Natural killer cell treated with Interleukin-12 subunit alpha and Interleukin-12 subunit beta and Interleukin-15 and Interleukin-18, amount 100 ng/mL, for 72 hours (primary cell): ENCODE measurements around the gene ERC1. TPM values are rescaled to one million over a fixed set of nuclear protein-coding genes. Genes with fewer than 3 reads are reported as not detected.

Experiments used
- ATAC-seq, 2 donors: fragments of 150-1000 bp; cut with Tn5 transposase in 1 of 2; sonication (Bioruptor Pico), chemical (Tn5 transposase) in 1 of 2; 2 replicates each; pipeline ENCODE4 v1.10.0; 2021
- DNase-seq: peaks from one replicate; pipeline ENCODE4 v3.0.0; 2022; ENCODE audit warnings: low spot score
- H3K27ac Mint-ChIP-seq, 2 donors: 1 replicate in 1 of 2; 2 replicates in 1 of 2; pipeline ENCODE4 v1.8.0; 2022; ENCODE audit warnings: mixed read lengths in 2 of 2, mild to moderate bottlenecking in 1 of 2, moderate library complexity in 1 of 2
- H3K27me3 Mint-ChIP-seq, 2 donors: 1 replicate in 1 of 2; 2 replicates in 1 of 2; pipeline ENCODE4 v1.8.0; 2022; ENCODE audit warnings: mixed read lengths in 2 of 2
- H3K36me3 Mint-ChIP-seq: one replicate; pipeline ENCODE4 v1.8.0; 2022; ENCODE audit warnings: mixed read lengths
- H3K4me1 Mint-ChIP-seq, 2 donors: 1 replicate in 1 of 2; 2 replicates in 1 of 2; pipeline ENCODE4 v1.8.0; 2022; ENCODE audit warnings: low read depth in 2 of 2, mixed read lengths in 2 of 2, mild to moderate bottlenecking in 1 of 2
- H3K4me3 Mint-ChIP-seq: one replicate; pipeline ENCODE4 v1.8.0; 2022; ENCODE audit warnings: mixed read lengths
- H3K9me3 Mint-ChIP-seq: 2 replicates; pipeline ENCODE4 v1.8.0; 2022; ENCODE audit warnings: mixed read lengths
- total RNA-seq, 2 donors: library from RNA; stranded (reverse); gene quantifications; one replicate each; pipeline ENCODE4 v1.2.3, GENCODE V29; 2022

The ERC1 gene
- total RNA-seq, 2 donors from 2014 or later, result 32.6 to 77.2 TPM

GRCh38 chr12:1523558-1524050 lies 532.6 kb downstream of the ERC1 start:
- H3K27ac Mint-ChIP-seq, result no peak overlapping the region
- DNase-seq (no peak), ATAC-seq (no peak)
- H3K27me3 Mint-ChIP-seq, result peaks cover 38 to 66% of the 10 kb centered on the region in 2 donors
- H3K36me3 Mint-ChIP-seq, result no peaks in the 10 kb centered on the region
- H3K9me3 Mint-ChIP-seq, result no peaks in the 10 kb centered on the region
- H3K4me3 Mint-ChIP-seq, result no peak overlapping the region
- H3K4me1 Mint-ChIP-seq, result no peaks in the 10 kb centered on the region

GRCh38 chr12:1525858-1526257 lies 534.8 kb downstream of the ERC1 start:
- Mint-ChIP-seq H3K27me3 (peaks cover 35 to 56% of the 10 kb centered on the region in 2 donors), H3K4me3 (no peak overlapping the region), H3K36me3 (no peaks in the 10 kb centered on the region), H3K9me3 (no peaks in the 10 kb centered on the region), H3K4me1 (peaks cover 0 to 3% of the 10 kb centered on the region in 2 donors), H3K27ac (no peak overlapping the region)
- ATAC-seq (no peak), DNase-seq (no peak)

DNA sequence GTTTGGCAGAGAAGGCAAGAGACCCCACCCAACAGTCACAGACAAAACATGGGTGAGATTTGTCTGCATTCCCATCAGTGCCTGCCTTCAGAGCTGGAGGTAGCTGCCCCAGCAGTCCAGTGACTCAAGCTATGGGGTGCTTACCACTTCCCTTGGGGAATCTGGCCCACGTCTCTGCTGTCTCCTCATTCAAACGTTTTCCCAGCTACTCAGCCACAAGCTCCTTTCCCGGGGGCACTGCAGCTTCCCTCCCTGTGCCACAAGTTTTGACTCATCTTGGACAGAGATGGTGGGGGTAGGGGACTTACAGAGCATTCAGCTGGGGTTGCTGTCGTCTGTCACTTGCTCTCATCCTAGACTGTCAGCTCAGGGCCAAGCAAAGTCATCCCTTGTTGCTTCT lies 536.8 kb downstream of the ERC1 start:
- Mint-ChIP-seq H3K27me3 (peaks cover 43 to 65% of the 10 kb centered on the region in 2 donors), H3K4me3 (no peak overlapping the region), H3K27ac (no peak overlapping the region), H3K36me3 (no peaks in the 10 kb centered on the region), H3K4me1 (peaks cover 8 to 10% of the 10 kb centered on the region in 2 donors), H3K9me3 (no peaks in the 10 kb centered on the region)
- DNase-seq (no peak), ATAC-seq (no peak)

DNA sequence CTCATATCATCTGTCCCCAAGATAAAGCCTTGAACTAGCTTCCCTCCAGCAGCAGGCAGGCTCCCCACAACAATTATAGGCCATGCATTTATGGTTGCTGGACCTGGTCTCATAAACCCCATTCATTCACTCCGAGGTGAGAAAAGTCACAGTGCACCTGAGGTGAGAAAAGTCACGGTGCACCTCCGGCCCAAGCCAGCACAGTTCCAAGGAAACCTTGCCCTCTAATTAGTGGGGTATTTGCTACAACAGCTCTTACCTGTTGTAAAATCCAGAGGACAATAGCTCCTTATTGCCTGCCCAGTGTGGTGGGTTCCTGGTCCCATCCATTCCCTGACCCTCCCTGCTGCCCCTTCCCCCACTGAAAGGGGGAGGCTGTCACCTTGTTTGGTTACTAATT lies 537.8 kb downstream of the ERC1 start:
- peaks cover 49 to 71% of the 10 kb centered on the region in 2 donors for H3K27me3 Mint-ChIP-seq
- no peaks in the 10 kb centered on the region for H3K9me3 Mint-ChIP-seq
- no peaks in the 10 kb centered on the region for H3K36me3 Mint-ChIP-seq
- H3K27ac Mint-ChIP-seq, result no peak overlapping the region
- peaks cover 18 to 20% of the 10 kb centered on the region in 2 donors for H3K4me1 Mint-ChIP-seq
- DNase-seq, result no peak
- H3K4me3 Mint-ChIP-seq, result no peak overlapping the region
- no peak for ATAC-seq

- no peak for DNase-seq
- no peak overlapping the region for H3K27ac Mint-ChIP-seq
- peaks cover 47 to 70% of the 10 kb centered on the region in 2 donors for H3K27me3 Mint-ChIP-seq
- no peaks in the 10 kb centered on the region for H3K9me3 Mint-ChIP-seq
- peak overlapping the region; percentile 69 for H3K4me3 Mint-ChIP-seq
- H3K36me3 Mint-ChIP-seq, result no peaks in the 10 kb centered on the region
- H3K4me1 Mint-ChIP-seq, result peaks cover 23 to 25% of the 10 kb centered on the region in 2 donors
- no peak for ATAC-seq
Measured at GRCh38 chr12:1529228-1529861, 538.3 kb downstream of the ERC1 start.

GRCh38 chr12:1529862-1530591 lies 539.0 kb downstream of the ERC1 start:
- Mint-ChIP-seq H3K27me3 (peaks cover 47 to 69% of the 10 kb centered on the region in 2 donors), H3K4me3 (peak overlapping the region; percentile 69), H3K4me1 (peaks cover 23 to 30% of the 10 kb centered on the region in 2 donors), H3K9me3 (no peaks in the 10 kb centered on the region), H3K36me3 (no peaks in the 10 kb centered on the region), H3K27ac (no peak overlapping the region)
- DNase-seq (no peak), ATAC-seq (peak in 1 of 2 donors; percentile 22)

GRCh38 chr12:1530592-1531152 lies 539.6 kb downstream of the ERC1 start:
- H3K27ac Mint-ChIP-seq, result no peak overlapping the region
- no peaks in the 10 kb centered on the region for H3K36me3 Mint-ChIP-seq
- DNase-seq (no peak), ATAC-seq (no peak)
- peaks cover 49 to 67% of the 10 kb centered on the region in 2 donors for H3K27me3 Mint-ChIP-seq
- H3K4me1 Mint-ChIP-seq, result peaks cover 23 to 30% of the 10 kb centered on the region in 2 donors
- no peak overlapping the region for H3K4me3 Mint-ChIP-seq
- H3K9me3 Mint-ChIP-seq, result no peaks in the 10 kb centered on the region

DNA sequence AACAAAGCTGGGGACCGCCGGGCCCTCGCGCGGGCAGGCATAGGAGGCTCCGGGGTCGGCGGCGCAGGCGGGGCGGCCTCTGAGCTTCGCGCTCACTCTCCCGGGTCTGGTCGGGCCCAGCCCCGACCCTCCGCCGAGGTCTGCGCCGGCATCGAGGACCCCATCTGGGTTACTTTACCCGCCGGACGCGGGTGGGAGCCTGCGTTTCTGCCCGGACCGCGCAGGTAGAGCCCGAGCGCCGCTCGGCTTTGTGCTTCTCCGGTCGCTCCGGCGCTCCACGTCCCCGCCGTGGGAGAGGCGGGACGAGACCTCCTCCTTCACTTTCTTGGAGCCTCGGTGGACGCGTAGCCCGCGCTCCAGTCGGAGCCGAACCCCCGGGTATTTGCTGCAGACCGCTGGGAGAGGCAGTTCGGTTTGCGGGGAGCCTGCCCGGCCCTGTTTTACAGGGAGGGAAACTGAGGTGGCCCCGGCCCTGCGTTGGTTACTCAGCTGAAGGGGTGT lies 540.2 kb downstream of the ERC1 start:
- H3K36me3 Mint-ChIP-seq, result no peaks in the 10 kb centered on the region
- DNase-seq, result no peak
- no peak for ATAC-seq
- no peak overlapping the region for H3K27ac Mint-ChIP-seq
- peak overlapping the region; percentile 27 for H3K4me3 Mint-ChIP-seq
- peaks cover 27 to 30% of the 10 kb centered on the region in 2 donors for H3K4me1 Mint-ChIP-seq
- no peaks in the 10 kb centered on the region for H3K9me3 Mint-ChIP-seq
- H3K27me3 Mint-ChIP-seq, result peaks cover 50 to 67% of the 10 kb centered on the region in 2 donors

DNA sequence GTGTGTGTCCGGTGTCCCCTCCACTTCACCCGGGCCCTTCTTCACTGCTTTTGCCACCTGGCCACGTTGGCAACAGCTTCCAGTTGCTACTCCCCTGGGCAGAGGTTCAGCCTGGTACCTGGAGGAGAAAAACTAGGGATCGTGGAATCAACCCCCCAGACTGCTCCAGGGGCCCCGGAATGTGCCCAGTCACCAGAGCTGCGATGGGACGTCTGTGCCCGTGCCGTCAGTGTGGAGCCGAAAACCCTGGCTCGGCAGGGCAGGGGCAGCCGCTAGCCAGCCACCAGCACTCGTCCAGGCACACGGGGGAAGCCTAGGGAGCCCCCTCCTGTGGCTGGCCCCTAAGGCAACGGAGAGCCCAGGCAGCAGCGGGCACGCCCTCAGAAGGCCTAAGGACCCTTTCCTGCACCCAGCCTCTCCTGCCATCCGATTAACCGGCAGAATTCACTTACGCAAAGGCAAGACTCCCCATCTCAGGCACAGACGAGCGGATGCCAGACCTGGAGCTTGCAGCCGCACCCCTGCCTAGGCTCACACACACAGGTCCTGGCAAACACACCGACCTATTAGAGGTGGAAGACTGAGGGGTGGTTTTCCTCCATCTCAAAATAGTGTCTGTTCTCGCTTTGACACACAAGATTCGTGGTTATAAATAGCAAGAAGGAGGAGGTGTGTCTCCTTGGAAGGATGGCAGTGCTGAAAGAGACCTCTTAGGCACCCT lies 540.8 kb downstream of the ERC1 start:
- H3K4me1 Mint-ChIP-seq, result peaks cover 27 to 30% of the 10 kb centered on the region in 2 donors
- peak in 1 of 2 donors; percentile 24 for ATAC-seq

GRCh38 chr12:1532375-1533165 lies 541.5 kb downstream of the ERC1 start:
- no peak for DNase-seq
- H3K9me3 Mint-ChIP-seq, result no peaks in the 10 kb centered on the region
- peak overlapping the region; percentile 88 for H3K4me3 Mint-ChIP-seq
- H3K27me3 Mint-ChIP-seq, result peaks cover 54 to 69% of the 10 kb centered on the region in 2 donors
- H3K27ac Mint-ChIP-seq, result peak overlapping the region; percentile 5 to 59
- peaks cover 27 to 30% of the 10 kb centered on the region in 2 donors for H3K4me1 Mint-ChIP-seq
- ATAC-seq, result no peak
- H3K36me3 Mint-ChIP-seq, result no peaks in the 10 kb centered on the region

More for the DNA sequence above, 540.8 kb downstream of the ERC1 start:
- H3K36me3 Mint-ChIP-seq, result no peaks in the 10 kb centered on the region
- DNase-seq, result no peak
- no peak overlapping the region for H3K27ac Mint-ChIP-seq
- peaks cover 49 to 67% of the 10 kb centered on the region in 2 donors for H3K27me3 Mint-ChIP-seq
- no peaks in the 10 kb centered on the region for H3K9me3 Mint-ChIP-seq
- peak overlapping the region; percentile 88 for H3K4me3 Mint-ChIP-seq

GRCh38 chr12:1533205-1533601 lies 542.2 kb downstream of the ERC1 start:
- Mint-ChIP-seq H3K9me3 (no peaks in the 10 kb centered on the region), H3K4me1 (peaks cover 27 to 30% of the 10 kb centered on the region in 2 donors), H3K27ac (peak overlapping the region; percentile 5 to 59), H3K36me3 (no peaks in the 10 kb centered on the region), H3K4me3 (peak overlapping the region; percentile 88), H3K27me3 (peaks cover 51 to 68% of the 10 kb centered on the region in 2 donors)
- peak in 1 of 2 donors; percentile 4 for ATAC-seq
- DNase-seq, result no peak

GRCh38 chr12:1533602-1534304 lies 542.7 kb downstream of the ERC1 start:
- H3K4me3 Mint-ChIP-seq, result peak overlapping the region; percentile 88
- no peaks in the 10 kb centered on the region for H3K9me3 Mint-ChIP-seq
- H3K27ac Mint-ChIP-seq, result peak overlapping the region; percentile 5 to 59
- no peaks in the 10 kb centered on the region for H3K36me3 Mint-ChIP-seq
- peak; percentile 80 to 89 for ATAC-seq
- peaks cover 51 to 66% of the 10 kb centered on the region in 2 donors for H3K27me3 Mint-ChIP-seq
- H3K4me1 Mint-ChIP-seq, result peaks cover 27 to 30% of the 10 kb centered on the region in 2 donors
- peak; percentile 75 for DNase-seq
